Measurements from ENCODE around the gene TOP2B. TPM values are rescaled to one million over a fixed set of nuclear protein-coding genes. Genes with fewer than 3 reads are reported as not detected.
A peak's percentile ranks its signal among the peaks of the same experiment; 100 is the strongest.

Gene TOP2B
- total RNA-seq: 100 to 1,000 TPM in 2 of 4 donors, 10 to 100 TPM in 2; 56.1 to 274 (median 120) TPM

DNA sequence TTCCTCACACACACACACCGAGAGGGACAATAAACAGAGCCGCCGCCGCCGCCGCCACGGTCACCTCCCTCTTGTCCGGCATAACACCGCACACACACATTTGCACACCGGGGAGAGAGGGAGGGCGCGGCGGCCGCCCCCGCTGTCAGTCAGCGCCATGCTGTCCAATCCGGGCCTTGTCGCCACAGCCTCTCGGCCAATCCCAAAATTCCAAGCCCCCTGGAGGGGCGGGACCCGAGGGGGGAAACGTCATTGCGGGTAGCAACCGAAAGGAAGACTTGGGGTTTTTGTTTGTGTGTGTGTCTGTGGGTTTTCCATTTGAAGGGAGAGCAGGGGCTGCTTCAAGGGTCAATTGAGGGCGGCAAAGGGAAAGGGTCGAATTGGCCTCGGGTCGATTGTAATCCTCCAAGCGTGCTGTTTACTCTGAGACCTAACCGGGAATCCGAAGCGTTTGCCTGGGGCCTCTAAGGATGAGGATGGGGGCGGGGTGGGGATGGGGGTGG is at the start of gene TOP2B:
TSS of gene TOP2B (minus strand) at position 96 of the 503 bp plus-strand sequence. CDS start 610 bp downstream, outside the sequence.
- H3K27ac ChIP-seq: peak within 1 kb of the TSS; percentile 97 to 100
- H3K4me1 ChIP-seq: peaks cover 12 to 14% of the 10 kb centered on the region in 2 donors
- TF ChIP-seq CTCF (IDR thresholded peaks at IDR 0.05) (no peak), POLR2A (IDR thresholded peaks at IDR 0.05) (peak; percentile 94 to 99)
- no peaks in the 10 kb centered on the region for H3K36me3 ChIP-seq
- no peaks in the 10 kb centered on the region for H3K9me3 ChIP-seq
- H3K4me3 ChIP-seq: peak within 1 kb of the TSS; percentile 65 to 93
- intact Hi-C loops (cut with DNase I; ENCODE audit: low total_unique reads): no loop called here
- H3K27me3 ChIP-seq: no peaks in the 10 kb centered on the region
- peak; percentile 96 for DNase-seq

- H3K27ac ChIP-seq: no peak overlapping the region
- no peaks in the 10 kb centered on the region for H3K4me1 ChIP-seq
- H3K9me3 ChIP-seq: no peaks in the 10 kb centered on the region
- H3K4me3 ChIP-seq: no peak overlapping the region
- intact Hi-C loops (cut with DNase I; ENCODE audit: low total_unique reads): no loop called here
- DNase-seq: no peak
- H3K36me3 ChIP-seq: no peaks in the 10 kb centered on the region
- TF ChIP-seq POLR2A (IDR thresholded peaks at IDR 0.05): no peak
- no peak for TF ChIP-seq CTCF (IDR thresholded peaks at IDR 0.05)
- H3K27me3 ChIP-seq: no peaks in the 10 kb centered on the region
Measured at GRCh38 chr3:25713341-25713985, 48.8 kb upstream of the TOP2B start.

DNA sequence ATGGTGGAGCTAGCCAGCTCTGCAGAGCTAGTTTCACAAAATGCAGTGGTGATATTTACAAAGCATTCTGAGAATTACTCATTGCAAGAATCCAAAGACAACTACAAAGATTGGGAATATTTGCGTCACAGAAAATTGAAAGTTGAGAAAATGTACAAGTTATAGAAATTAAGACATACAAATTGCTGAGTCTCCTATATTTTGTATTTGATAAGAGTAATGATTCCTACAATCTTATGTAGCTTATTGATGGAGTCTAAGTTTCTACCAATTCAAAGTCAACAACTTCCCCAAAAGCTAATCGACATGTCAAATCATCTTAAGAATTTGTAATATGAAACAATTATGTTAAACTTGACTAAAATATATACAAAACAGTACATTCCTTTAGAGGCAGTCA is 46.4 kb upstream of the TOP2B start:
- H3K4me1 ChIP-seq: no peaks in the 10 kb centered on the region
- no peak overlapping the region for H3K27ac ChIP-seq

DNA sequence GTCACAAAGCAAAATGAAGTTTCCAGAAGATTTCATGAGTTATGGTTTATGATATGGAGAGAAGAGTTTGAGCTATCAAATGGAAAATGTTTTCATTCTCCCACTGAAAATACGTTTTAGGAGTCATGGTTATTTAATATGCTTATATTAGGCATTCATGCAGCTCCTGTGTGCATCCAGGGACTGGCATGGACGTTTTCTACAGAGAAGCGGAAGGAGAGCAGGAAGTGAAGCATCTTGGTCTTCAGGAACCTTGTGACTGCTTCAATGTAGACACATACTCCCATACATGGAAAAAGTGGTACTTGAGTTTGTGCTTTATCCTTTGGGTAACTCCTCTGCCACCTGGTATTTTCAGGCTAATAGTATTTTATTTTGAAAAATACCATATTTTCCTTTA is 43.3 kb upstream of the TOP2B start:
- H3K9me3 ChIP-seq: no peaks in the 10 kb centered on the region
- no peaks in the 10 kb centered on the region for H3K27me3 ChIP-seq
- DNase-seq: no peak
- H3K4me1 ChIP-seq: no peaks in the 10 kb centered on the region
- intact Hi-C loops (cut with DNase I; ENCODE audit: low total_unique reads): no loop called here
- TF ChIP-seq CTCF (IDR thresholded peaks at IDR 0.05): no peak
- no peak for TF ChIP-seq POLR2A (IDR thresholded peaks at IDR 0.05)
- no peak overlapping the region for H3K4me3 ChIP-seq
- no peak overlapping the region for H3K27ac ChIP-seq
- H3K36me3 ChIP-seq: no peaks in the 10 kb centered on the region

More for the DNA sequence above, 46.4 kb upstream of the TOP2B start:
- H3K4me3 ChIP-seq: no peak overlapping the region
- intact Hi-C loops (cut with DNase I; ENCODE audit: low total_unique reads): no loop called here
- no peak for TF ChIP-seq CTCF (IDR thresholded peaks at IDR 0.05)
- TF ChIP-seq POLR2A (IDR thresholded peaks at IDR 0.05): no peak
- H3K36me3 ChIP-seq: no peaks in the 10 kb centered on the region
- no peak for DNase-seq
- H3K27me3 ChIP-seq: no peaks in the 10 kb centered on the region
- H3K9me3 ChIP-seq: no peaks in the 10 kb centered on the region

DNA sequence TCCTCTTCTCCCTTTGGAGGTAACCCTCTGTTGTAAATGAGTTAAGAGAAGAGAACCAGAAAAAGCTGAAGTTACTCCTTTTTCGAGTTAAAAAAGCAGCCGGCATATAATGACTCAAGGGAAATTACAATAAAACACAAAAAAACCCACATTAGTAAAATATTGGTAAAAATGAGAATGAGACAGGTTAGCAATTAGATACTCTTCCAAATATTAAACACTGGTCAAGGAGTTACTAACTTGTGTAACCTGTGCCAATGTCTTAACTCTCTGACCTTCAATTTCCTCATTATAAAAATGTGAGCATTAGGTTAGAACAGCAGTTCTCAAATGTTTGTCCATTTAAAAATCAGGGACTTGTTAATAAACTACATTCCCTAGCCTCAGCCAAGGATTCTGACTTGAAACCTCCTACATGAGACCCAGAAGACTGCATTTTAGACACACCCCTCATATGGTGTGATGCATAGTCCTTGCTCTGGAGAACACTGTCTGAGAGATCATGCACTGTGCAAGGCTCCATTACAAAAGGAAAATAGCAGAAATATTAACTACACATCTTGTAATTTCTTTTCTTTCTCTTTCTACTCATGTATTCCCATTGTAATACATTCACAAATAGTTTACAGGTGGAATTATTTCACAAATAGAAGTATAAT is 42.7 kb upstream of the TOP2B start:
- Histone ChIP-seq H3K36me3 (no peaks in the 10 kb centered on the region), H3K9me3 (no peaks in the 10 kb centered on the region), H3K4me1 (no peaks in the 10 kb centered on the region), H3K27me3 (no peaks in the 10 kb centered on the region), H3K4me3 (no peak overlapping the region), H3K27ac (no peak overlapping the region)
- TF ChIP-seq CTCF (IDR thresholded peaks at IDR 0.05) (no peak), POLR2A (IDR thresholded peaks at IDR 0.05) (no peak)
- intact Hi-C loops (cut with DNase I; ENCODE audit: low total_unique reads): no loop called here
- DNase-seq: no peak

All from uterus (tissue), 4 donors.